Measurements from ENCODE around the gene RPS6KA3. TPM values are rescaled to one million over a fixed set of nuclear protein-coding genes. Genes with fewer than 3 reads are reported as not detected.

RPS6KA3 gene
- total and polyA plus RNA-seq, 4 donors: 7.9 to 52.7 (median 27.7) TPM

DNA sequence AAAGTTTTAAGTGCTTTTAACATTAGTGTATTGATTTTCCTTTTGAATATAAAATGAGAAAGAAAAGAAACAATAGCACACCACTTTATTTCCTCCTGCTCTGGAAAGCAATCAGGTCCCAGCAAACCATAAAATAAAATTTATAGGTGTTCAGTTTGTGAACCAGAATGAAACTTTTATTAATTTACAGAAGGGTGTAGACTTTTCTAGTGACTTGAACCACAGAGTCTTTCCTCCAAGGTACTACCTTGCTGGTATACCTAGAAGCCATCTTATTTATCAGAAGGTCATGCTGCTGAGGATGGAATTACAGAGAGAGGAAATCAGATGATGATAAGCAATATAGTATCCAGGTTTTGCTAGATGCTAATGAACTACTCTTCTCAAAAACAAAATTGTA lies 27.6 kb upstream of the RPS6KA3 start:
- intact Hi-C loops (cut with DNase I): no loop called here
- no peaks in the 10 kb centered on the region for H3K9me3 ChIP-seq (ENCODE audit: control insufficient read depth, low read length)
- no peak overlapping the region for H3K27ac ChIP-seq (ENCODE audit: low read depth in 1 of 2, low read length in 2 of 2)
- no peaks in the 10 kb centered on the region for H3K4me1 ChIP-seq (ENCODE audit: control insufficient read depth in 1 of 2, insufficient read depth in 2 of 2, low read length in 2 of 2)
- no peak overlapping the region for H3K4me3 ChIP-seq (ENCODE audit: low read length in 2 of 2)
- no peak for DNase-seq
- no peaks in the 10 kb centered on the region for H3K27me3 ChIP-seq (ENCODE audit: control insufficient read depth in 1 of 2, insufficient read depth in 2 of 2, low read length in 1 of 2)
- ATAC-seq (ENCODE audit: low FRiP score): no peak
- no peaks in the 10 kb centered on the region for H3K36me3 ChIP-seq (ENCODE audit: control insufficient read depth in 1 of 2, insufficient read depth in 2 of 2, low read length in 1 of 2)

DNA sequence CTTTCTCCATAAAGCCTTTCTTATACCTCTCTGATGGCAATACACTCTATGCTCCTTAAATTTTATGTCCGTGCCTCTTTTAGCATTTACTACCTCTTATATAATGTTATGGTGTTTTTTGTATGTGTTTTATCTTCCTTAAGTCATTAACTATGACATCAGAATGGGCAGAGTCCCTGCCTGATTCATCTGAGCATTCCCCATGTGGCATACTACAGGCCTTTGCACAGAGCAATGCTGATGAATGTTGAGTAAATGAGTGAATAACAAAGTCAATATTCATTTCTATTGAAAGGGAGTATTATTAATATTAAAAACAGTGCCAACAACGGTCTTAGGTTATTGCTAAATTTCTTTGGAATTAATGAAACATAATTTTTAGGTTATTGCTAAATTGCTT lies 18.8 kb upstream of the RPS6KA3 start:
- Histone ChIP-seq H3K27ac (ENCODE audit: low read depth in 1 of 2, low read length in 2 of 2) (no peak overlapping the region), H3K36me3 (ENCODE audit: control insufficient read depth in 1 of 2, insufficient read depth in 2 of 2, low read length in 1 of 2) (no peaks in the 10 kb centered on the region), H3K27me3 (ENCODE audit: control insufficient read depth in 1 of 2, insufficient read depth in 2 of 2, low read length in 1 of 2) (no peaks in the 10 kb centered on the region), H3K9me3 (ENCODE audit: control insufficient read depth, low read length) (peaks cover 1% of the 10 kb centered on the region), H3K4me3 (ENCODE audit: low read length in 2 of 2) (no peak overlapping the region), H3K4me1 (ENCODE audit: control insufficient read depth in 1 of 2, insufficient read depth in 2 of 2, low read length in 2 of 2) (no peaks in the 10 kb centered on the region)
- DNase-seq: no peak
- intact Hi-C loops (cut with DNase I): no loop called here
- no peak for ATAC-seq (ENCODE audit: low FRiP score)
- WGBS, 2 donors: 46 to 80% methylated on average over 2 of the region's 2 CpGs

DNA sequence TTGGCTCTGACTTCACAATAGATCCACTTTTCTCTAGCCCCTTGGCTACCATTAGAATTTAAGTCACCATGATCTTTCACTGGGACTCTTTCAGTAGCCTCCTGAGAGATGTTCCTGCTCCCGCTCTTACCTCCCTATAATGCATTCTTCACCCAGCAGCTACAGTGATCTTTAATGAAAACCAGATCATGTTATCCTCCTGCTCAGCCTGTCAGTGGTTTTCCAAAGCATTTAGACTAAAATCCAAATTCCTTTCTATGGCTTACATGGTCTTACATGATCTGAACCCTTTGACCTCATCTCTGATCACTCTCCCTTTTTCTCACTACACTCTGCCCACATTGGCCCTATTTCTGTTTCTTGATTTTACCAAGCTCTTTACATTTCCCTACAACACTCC lies 18.3 kb upstream of the RPS6KA3 start:
- no peaks in the 10 kb centered on the region for H3K27me3 ChIP-seq (ENCODE audit: control insufficient read depth in 1 of 2, insufficient read depth in 2 of 2, low read length in 1 of 2)
- H3K4me3 ChIP-seq (ENCODE audit: low read length in 2 of 2): no peak overlapping the region
- ATAC-seq (ENCODE audit: low FRiP score): no peak
- H3K36me3 ChIP-seq (ENCODE audit: control insufficient read depth in 1 of 2, insufficient read depth in 2 of 2, low read length in 1 of 2): no peaks in the 10 kb centered on the region
- H3K9me3 ChIP-seq (ENCODE audit: control insufficient read depth, low read length): peaks cover 1% of the 10 kb centered on the region
- intact Hi-C loops (cut with DNase I): no loop called here
- WGBS, 2 donors: 88 to 91% methylated on average over 1 of the region's 1 CpG
- H3K27ac ChIP-seq (ENCODE audit: low read depth in 1 of 2, low read length in 2 of 2): no peak overlapping the region
- no peak for DNase-seq
- no peaks in the 10 kb centered on the region for H3K4me1 ChIP-seq (ENCODE audit: control insufficient read depth in 1 of 2, insufficient read depth in 2 of 2, low read length in 2 of 2)

DNA sequence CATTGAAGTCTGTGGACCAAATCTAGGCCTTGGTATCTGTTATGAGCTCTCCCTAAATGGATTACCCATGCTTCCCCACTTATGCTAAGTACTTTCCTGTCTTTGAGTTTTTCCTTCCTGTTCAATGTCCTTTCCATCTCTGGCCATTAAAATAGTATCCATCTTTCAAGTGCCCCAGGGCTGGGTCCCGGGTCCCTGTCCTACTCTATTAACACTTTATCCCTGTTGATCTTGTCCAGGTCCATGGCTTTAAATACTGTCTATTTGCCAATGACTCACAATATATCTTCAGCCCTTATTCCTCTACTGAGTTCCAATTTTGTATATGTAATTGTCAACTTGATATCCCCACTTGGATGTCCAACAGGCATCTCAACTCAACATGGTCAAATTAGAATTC lies 17.7 kb upstream of the RPS6KA3 start:
- ATAC-seq (ENCODE audit: low FRiP score) (no peak), DNase-seq (no peak)
- H3K27me3 ChIP-seq (ENCODE audit: control insufficient read depth in 1 of 2, insufficient read depth in 2 of 2, low read length in 1 of 2): no peaks in the 10 kb centered on the region
- WGBS, 2 donors: 73 to 76% methylated on average over 1 of the region's 1 CpG
- H3K9me3 ChIP-seq (ENCODE audit: control insufficient read depth, low read length): peaks cover 1% of the 10 kb centered on the region
- intact Hi-C loops (cut with DNase I): no loop called here
- H3K4me1 ChIP-seq (ENCODE audit: control insufficient read depth in 1 of 2, insufficient read depth in 2 of 2, low read length in 2 of 2): no peaks in the 10 kb centered on the region
- no peak overlapping the region for H3K27ac ChIP-seq (ENCODE audit: low read depth in 1 of 2, low read length in 2 of 2)
- H3K36me3 ChIP-seq (ENCODE audit: control insufficient read depth in 1 of 2, insufficient read depth in 2 of 2, low read length in 1 of 2): no peaks in the 10 kb centered on the region
- H3K4me3 ChIP-seq (ENCODE audit: low read length in 2 of 2): no peak overlapping the region

DNA sequence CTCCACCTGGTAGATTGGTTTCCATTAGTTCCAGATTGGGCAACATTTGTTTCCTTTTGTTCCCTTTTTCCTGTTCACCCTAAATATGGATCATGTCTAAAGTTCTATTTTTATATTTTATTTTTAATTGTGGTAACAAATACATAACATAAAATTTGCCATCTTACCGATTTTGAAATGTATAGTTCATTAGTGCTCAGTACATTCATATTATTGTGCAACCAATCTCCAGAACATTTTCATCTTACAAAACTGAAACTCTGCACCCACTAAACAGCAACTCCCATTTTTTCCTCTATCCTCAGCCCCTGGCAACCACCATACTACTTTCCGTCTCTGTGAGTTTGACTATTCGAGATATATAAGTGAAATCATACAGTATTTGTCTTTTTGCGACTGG lies 14.2 kb upstream of the RPS6KA3 start:
- Histone ChIP-seq H3K4me3 (ENCODE audit: low read length in 2 of 2) (no peak overlapping the region), H3K9me3 (ENCODE audit: control insufficient read depth, low read length) (no peaks in the 10 kb centered on the region), H3K4me1 (ENCODE audit: control insufficient read depth in 1 of 2, insufficient read depth in 2 of 2, low read length in 2 of 2) (no peaks in the 10 kb centered on the region), H3K27ac (ENCODE audit: low read depth in 1 of 2, low read length in 2 of 2) (no peak overlapping the region), H3K27me3 (ENCODE audit: control insufficient read depth in 1 of 2, insufficient read depth in 2 of 2, low read length in 1 of 2) (no peaks in the 10 kb centered on the region), H3K36me3 (ENCODE audit: control insufficient read depth in 1 of 2, insufficient read depth in 2 of 2, low read length in 1 of 2) (no peaks in the 10 kb centered on the region)
- ATAC-seq (ENCODE audit: low FRiP score): no peak
- WGBS, 2 donors: 71 to 76% methylated on average over 4 of the region's 4 CpGs
- intact Hi-C loops (cut with DNase I): no loop called here
- DNase-seq: no peak

DNA sequence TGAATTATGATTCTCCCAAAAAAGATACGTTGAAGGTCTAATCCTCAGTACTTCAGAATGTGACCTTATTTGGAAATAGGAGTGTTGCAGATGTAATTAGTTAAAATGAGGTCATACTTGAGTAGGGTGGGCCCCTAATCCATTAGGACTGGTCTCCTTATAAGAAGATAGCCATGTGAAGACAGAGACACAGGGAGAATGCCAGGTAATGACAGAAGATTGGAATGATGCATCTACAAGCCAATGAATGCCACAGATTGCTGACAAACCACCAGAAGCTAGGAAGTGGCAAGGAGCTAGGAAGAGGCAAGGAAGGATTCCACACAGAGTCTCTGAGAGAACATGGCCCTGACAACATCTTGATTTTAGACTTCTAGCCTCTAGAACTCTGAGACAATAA lies 7.4 kb upstream of the RPS6KA3 start:
- intact Hi-C loops (cut with DNase I): no loop called here
- no peaks in the 10 kb centered on the region for H3K9me3 ChIP-seq (ENCODE audit: control insufficient read depth, low read length)
- no peaks in the 10 kb centered on the region for H3K4me1 ChIP-seq (ENCODE audit: control insufficient read depth in 1 of 2, insufficient read depth in 2 of 2, low read length in 2 of 2)
- 43 to 58% methylated on average over 1 of the region's 1 CpG for WGBS, 2 donors
- H3K27ac ChIP-seq (ENCODE audit: low read depth in 1 of 2, low read length in 2 of 2): no peak overlapping the region
- no peak for DNase-seq
- no peaks in the 10 kb centered on the region for H3K27me3 ChIP-seq (ENCODE audit: control insufficient read depth in 1 of 2, insufficient read depth in 2 of 2, low read length in 1 of 2)
- no peaks in the 10 kb centered on the region for H3K36me3 ChIP-seq (ENCODE audit: control insufficient read depth in 1 of 2, insufficient read depth in 2 of 2, low read length in 1 of 2)
- no peak for ATAC-seq (ENCODE audit: low FRiP score)
- no peak overlapping the region for H3K4me3 ChIP-seq (ENCODE audit: low read length in 2 of 2)

DNA sequence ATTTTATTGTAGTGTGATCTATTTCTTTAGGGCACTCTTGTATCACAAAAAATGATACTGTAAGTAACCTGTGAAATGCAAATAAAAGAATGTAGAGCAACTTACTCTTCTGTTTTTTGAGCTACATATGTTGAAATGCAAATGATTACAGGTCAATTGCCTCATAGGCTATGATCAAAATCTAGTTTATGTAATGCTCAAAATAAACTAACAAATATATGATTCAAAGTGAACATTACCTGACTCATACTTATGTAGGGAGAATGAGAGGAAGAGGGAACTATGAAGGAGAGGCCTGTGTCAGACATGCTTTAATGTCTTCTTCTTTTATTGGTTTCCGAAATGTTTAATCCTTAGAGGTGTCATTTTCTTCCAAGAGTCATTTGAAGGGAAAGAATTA lies 5.0 kb upstream of the RPS6KA3 start:
- WGBS, 2 donors: 88 to 94% methylated on average over 1 of the region's 1 CpG
- DNase-seq (no peak), ATAC-seq (ENCODE audit: low FRiP score) (no peak)
- Histone ChIP-seq H3K36me3 (ENCODE audit: control insufficient read depth in 1 of 2, insufficient read depth in 2 of 2, low read length in 1 of 2) (no peaks in the 10 kb centered on the region), H3K4me3 (ENCODE audit: low read length in 2 of 2) (no peak overlapping the region), H3K27me3 (ENCODE audit: control insufficient read depth in 1 of 2, insufficient read depth in 2 of 2, low read length in 1 of 2) (no peaks in the 10 kb centered on the region), H3K27ac (ENCODE audit: low read depth in 1 of 2, low read length in 2 of 2) (no peak overlapping the region), H3K9me3 (ENCODE audit: control insufficient read depth, low read length) (no peaks in the 10 kb centered on the region), H3K4me1 (ENCODE audit: control insufficient read depth in 1 of 2, insufficient read depth in 2 of 2, low read length in 2 of 2) (no peaks in the 10 kb centered on the region)
- intact Hi-C loops (cut with DNase I): no loop called here

DNA sequence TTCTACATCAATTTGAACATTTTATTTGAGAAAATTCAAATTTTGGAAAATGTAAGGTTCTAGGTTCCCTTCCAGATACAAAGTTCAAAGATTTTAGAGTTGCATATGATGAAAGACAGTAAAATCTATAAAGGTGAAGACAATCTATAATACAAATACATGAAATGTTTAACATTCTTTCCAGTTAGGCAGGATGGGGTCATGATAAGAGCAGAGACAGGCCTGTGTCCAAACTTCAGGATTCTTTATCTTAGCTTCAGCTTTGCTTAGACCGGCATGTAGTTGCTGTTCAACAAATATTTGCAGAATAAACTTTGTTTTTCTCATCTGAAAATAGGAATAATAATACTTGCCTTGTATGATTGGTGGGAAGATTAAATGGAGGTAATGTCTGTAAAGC lies 4.5 kb upstream of the RPS6KA3 start:
- Histone ChIP-seq H3K4me1 (ENCODE audit: control insufficient read depth in 1 of 2, insufficient read depth in 2 of 2, low read length in 2 of 2) (no peaks in the 10 kb centered on the region), H3K27ac (ENCODE audit: low read depth in 1 of 2, low read length in 2 of 2) (no peak overlapping the region), H3K27me3 (ENCODE audit: control insufficient read depth in 1 of 2, insufficient read depth in 2 of 2, low read length in 1 of 2) (no peaks in the 10 kb centered on the region), H3K36me3 (ENCODE audit: control insufficient read depth in 1 of 2, insufficient read depth in 2 of 2, low read length in 1 of 2) (no peaks in the 10 kb centered on the region), H3K9me3 (ENCODE audit: control insufficient read depth, low read length) (no peaks in the 10 kb centered on the region), H3K4me3 (ENCODE audit: low read length in 2 of 2) (no peak overlapping the region)
- 22 to 35% methylated on average over 1 of the region's 1 CpG for WGBS, 2 donors
- ATAC-seq (ENCODE audit: low FRiP score) (no peak), DNase-seq (no peak)
- intact Hi-C loops (cut with DNase I): no loop called here

DNA sequence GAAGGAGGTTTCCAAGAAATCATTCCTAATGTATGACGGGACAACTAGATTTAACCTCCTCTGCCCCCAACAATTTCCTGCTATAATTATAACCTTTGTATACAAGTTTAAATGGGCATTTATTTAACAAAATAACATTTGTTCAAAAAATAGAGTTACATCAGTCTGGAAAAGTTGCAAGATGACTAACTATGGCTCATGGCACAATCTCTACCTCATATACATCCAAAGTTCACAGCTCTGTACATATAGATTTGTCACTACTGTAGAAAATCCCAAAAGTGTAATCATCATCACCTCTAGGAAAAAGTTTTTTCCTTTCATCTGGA lies 3.8 kb upstream of the RPS6KA3 start:
- H3K4me3 ChIP-seq (ENCODE audit: low read length in 2 of 2): no peak overlapping the region
- intact Hi-C loops (cut with DNase I): no loop called here
- DNase-seq (no peak), ATAC-seq (ENCODE audit: low FRiP score) (no peak)
- no peaks in the 10 kb centered on the region for H3K36me3 ChIP-seq (ENCODE audit: control insufficient read depth in 1 of 2, insufficient read depth in 2 of 2, low read length in 1 of 2)
- H3K4me1 ChIP-seq (ENCODE audit: control insufficient read depth in 1 of 2, insufficient read depth in 2 of 2, low read length in 2 of 2): no peaks in the 10 kb centered on the region
- 0 to 48% methylated on average over 1 of the region's 1 CpG for WGBS, 2 donors
- no peaks in the 10 kb centered on the region for H3K9me3 ChIP-seq (ENCODE audit: control insufficient read depth, low read length)
- H3K27ac ChIP-seq (ENCODE audit: low read depth in 1 of 2, low read length in 2 of 2): no peak overlapping the region
- no peaks in the 10 kb centered on the region for H3K27me3 ChIP-seq (ENCODE audit: control insufficient read depth in 1 of 2, insufficient read depth in 2 of 2, low read length in 1 of 2)
